Heart left ventricle (tissue), 16 donors: ENCODE measurements around the gene PIM2. TPM values are rescaled to one million over a fixed set of nuclear protein-coding genes. Genes with fewer than 3 reads are reported as not detected.

Experiments
- ATAC-seq, 4 donors: fragments of 200-7000 bp; cut with Tn5 transposase; one replicate each; pipeline ENCODE4 v1.9.1; 2020 to 2022; ENCODE audit warnings: moderate library complexity in 4 of 4, mild to moderate bottlenecking in 3 of 4, moderate number of reproducible peaks in 1 of 4
- DNase-seq, 5 donors: peaks; one replicate each; pipeline ENCODE4 v3.0.0-alpha.2; 2020
- H3K27ac ChIP-seq, 12 donors: fragments of 200-600 bp; sonication (generic) in 4 of 12; one replicate each; pipeline versions ENCODE4 v1.5.0 to v1.8.0; 2016 to 2022; ENCODE audit warnings: mild to moderate bottlenecking in 2 of 12
- H3K27me3 ChIP-seq, 9 donors: fragments of 200-600 bp; sonication (generic) in 2 of 9; one replicate each; pipeline versions ENCODE4 v1.5.1 to v1.8.0; 2016 to 2022; ENCODE audit warnings: mild to moderate bottlenecking in 3 of 9
- H3K36me3 ChIP-seq, 9 donors: fragments of 200-600 bp; sonication (generic) in 2 of 9; one replicate each; pipeline versions ENCODE4 v1.5.0 to v1.8.0; 2018 to 2022; ENCODE audit warnings: mild to moderate bottlenecking in 2 of 9
- H3K4me1 ChIP-seq, 12 donors: fragments of 200-600 bp; sonication (generic) in 4 of 12; one replicate each; pipeline versions ENCODE4 v1.5.0 to v1.8.0; 2016 to 2022; ENCODE audit warnings: mild to moderate bottlenecking in 3 of 12
- H3K4me3 ChIP-seq, 12 donors: fragments of 200-600 bp; sonication (generic) in 4 of 12; one replicate each; pipeline versions ENCODE4 v1.5.0 to v1.8.0; 2017 to 2022; ENCODE audit warnings: mild to moderate bottlenecking in 9 of 12, moderate library complexity in 4 of 12
- H3K9me3 ChIP-seq, 12 donors: fragments of 200-600 bp; sonication (generic) in 4 of 12; one replicate each; pipeline versions ENCODE4 v1.5.0 to v1.8.0; 2016 to 2022; ENCODE audit warnings: mild to moderate bottlenecking in 1 of 12
- CTCF ChIP-seq, 12 donors: fragments of 200-600 bp; sonication (generic) in 4 of 12; IDR thresholded peaks; one replicate each; pipeline versions ENCODE4 v1.5.0 to v1.8.0; 2018 to 2022; ENCODE audit warnings: antibody characterized with exemption in 12 of 12, mild to moderate bottlenecking in 5 of 12
- POLR2A ChIP-seq, 2 donors: fragments of 450-650 bp; IDR thresholded peaks; one replicate each; pipeline ENCODE4 v1.6.1; 2017; ENCODE audit warnings: antibody characterized with exemption in 2 of 2, mild to moderate bottlenecking in 2 of 2, moderate library complexity in 2 of 2
- WGBS, 4 donors: extraction: QIAGEN DNeasy Blood & Tissue Kit in 2 of 4; methylation state at CpG; one replicate each; pipeline versions ENCODE4 v1.1.5 to v1.1.7; 2013 to 2018; 5-methylcytosine and 5-hydroxymethylcytosine counted together
- intact Hi-C, 10 donors: fragments of 100-400 bp; cut with DNase I; formaldehyde crosslinking; loops; one replicate each; pipeline versions ENCODE4 v1.11.1 to v1.14.2; 2022
- polyA plus RNA-seq, 2 donors: library from polyadenylated mRNA; stranded (reverse); fragments of 200-250 nt; gene quantifications; one replicate each; pipeline ENCODE4 v1.2.3, GENCODE V29; 2013
- total RNA-seq, 9 donors: library from RNA; depleted of rRNA in 2 of 9; stranded (reverse); fragments of >200 nt in 2 of 9; fragmentation: NEBNext Ultra II Directional in 3 of 9; extraction: Animal tissue kit (Norgen Biotek cat#: 25700) in 3 of 9; gene quantifications; one replicate each; pipeline versions ENCODE4 v1.1.0 to v1.2.4, GENCODE V29; 2016 to 2023
- donor health status: ischemic (EF 13 %, LVEDD 7.1; RV severe dilation, severe dysfunction).
- donor health status: healthy with polysubstance abuse.
- donor health status: DM: no; HTN: yes; CAD: no.
- donor health status: DM: no; HTN: no; CAD: no.
- donor health status: ischemic (EF 25% LVEDD 6.9; RV normal size, moderate dysfunction).
- donor health status: ischemic (EF 25% LVEDD 5.7; RV mildly dilated, moderate dysfunction).
- donor health status: healthy.
- donor health status: DM: yes; HTN: yes; CAD: no.
- donor health status: ischemic (EF 35%, LVEDD 5.7; RV mildly dilated, moderate dysfunction).
- donor health status: nonischemic (EF 11% LVEDD 7.7; RV severe dilation, severe dysfunction).
- donor health status: DM: yes; HTN: yes; CAD: no.
- donor health status: PGD.
- donor health status: ischemic (EF 29% LVEDD 5.4; RV normal size, mild dysfunction).
- donor health status: nonischemic (EF 23%, LVEDD 6.1; RV moderate dilation, normal function).

Gene PIM2
- total and polyA plus RNA-seq, 11 donors = 2.0 to 13.3 (median 3.5) TPM

DNA sequence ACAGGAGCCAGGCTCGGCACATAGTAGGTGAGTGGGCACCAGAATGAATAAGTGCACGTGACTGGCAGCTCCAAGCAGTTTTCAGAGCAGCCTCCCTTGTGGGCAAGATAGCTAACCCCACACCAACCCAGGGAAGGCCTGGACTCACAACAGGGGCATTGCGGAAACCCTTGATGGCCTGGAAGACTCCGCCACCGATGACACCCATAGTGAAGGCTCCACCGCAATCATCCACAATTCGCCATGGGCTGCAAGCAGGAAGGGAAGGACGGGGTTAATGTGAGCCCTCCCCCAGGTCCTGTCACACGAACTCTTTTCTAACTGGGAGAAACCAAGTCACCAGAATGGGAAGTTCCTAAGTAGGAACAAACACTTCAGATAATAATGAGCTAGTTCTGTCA, 22.2 kb downstream of the PIM2 start:
- Histone ChIP-seq H3K4me3 (peak overlapping the region in 11 of 12 donors; percentile 48 to 88 (median 78)), H3K36me3 (peaks cover 0 to 32% (median 16%) of the 10 kb centered on the region in 9 donors), H3K4me1 (peaks cover 0 to 21% (median 11%) of the 10 kb centered on the region in 12 donors), H3K9me3 (peaks cover 0 to 10% (median 0%) of the 10 kb centered on the region in 12 donors), H3K27me3 (no peaks in the 10 kb centered on the region), H3K27ac (peak overlapping the region; percentile 89 to 97 (median 94))
- 38 to 67% (median 54%) methylated on average over 9 of the region's 9 CpGs for WGBS, 4 donors
- DNase-seq (no peak), ATAC-seq (no peak)
- intact Hi-C loops = loop anchor here in 5 of 10 donors (10.0 kb wide), 3 partner anchors 92 to 202 kb away; partner anchors contain the start of genes HDAC6 (in 3 of the 5) and SUV39H1 (in 1 of the 5)
- no peak for TF ChIP-seq POLR2A (IDR thresholded peaks at IDR 0.05)
- TF ChIP-seq CTCF (IDR thresholded peaks at IDR 0.05) = no peak

DNA sequence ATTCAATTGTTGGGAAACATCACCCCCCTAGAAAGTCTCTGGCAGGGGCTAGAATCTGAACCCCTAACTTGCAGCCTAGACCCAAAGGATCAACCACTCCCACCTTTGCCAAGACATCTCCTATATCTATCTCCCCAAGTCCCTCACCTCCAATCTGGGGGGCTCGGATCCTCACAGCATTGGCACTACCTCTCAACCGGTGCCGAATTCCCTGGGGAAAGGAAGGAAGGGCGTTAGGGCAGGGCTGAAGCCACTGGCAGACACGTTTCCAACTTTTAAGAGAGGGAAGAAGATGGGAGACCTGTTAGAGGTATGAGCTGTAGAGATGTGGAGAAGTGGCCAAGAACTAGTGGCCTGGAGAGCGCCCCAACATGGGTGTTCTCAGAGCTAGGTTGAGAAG, 23.9 kb downstream of the PIM2 start:
- H3K4me1 ChIP-seq = peaks cover 0 to 21% (median 11%) of the 10 kb centered on the region in 12 donors
- peaks cover 0 to 22% (median 11%) of the 10 kb centered on the region in 9 donors for H3K36me3 ChIP-seq
- H3K9me3 ChIP-seq = peaks cover 0 to 10% (median 0%) of the 10 kb centered on the region in 12 donors
- DNase-seq (no peak), ATAC-seq (no peak)
- intact Hi-C loops = loop anchor here in 6 of 10 donors (5.0 to 10.0 kb wide), 4 partner anchors 90 to 200 kb away; partner anchors contain the start of genes HDAC6 (in 5 of the 6) and SUV39H1 (in 1 of the 6)
- H3K27ac ChIP-seq = no peak overlapping the region
- no peak overlapping the region for H3K4me3 ChIP-seq
- WGBS, 4 donors = 72 to 83% (median 78%) methylated on average over 6 of the region's 6 CpGs
- no peaks in the 10 kb centered on the region for H3K27me3 ChIP-seq
- TF ChIP-seq POLR2A (IDR thresholded peaks at IDR 0.05) (no peak), CTCF (IDR thresholded peaks at IDR 0.05) (no peak)

DNA sequence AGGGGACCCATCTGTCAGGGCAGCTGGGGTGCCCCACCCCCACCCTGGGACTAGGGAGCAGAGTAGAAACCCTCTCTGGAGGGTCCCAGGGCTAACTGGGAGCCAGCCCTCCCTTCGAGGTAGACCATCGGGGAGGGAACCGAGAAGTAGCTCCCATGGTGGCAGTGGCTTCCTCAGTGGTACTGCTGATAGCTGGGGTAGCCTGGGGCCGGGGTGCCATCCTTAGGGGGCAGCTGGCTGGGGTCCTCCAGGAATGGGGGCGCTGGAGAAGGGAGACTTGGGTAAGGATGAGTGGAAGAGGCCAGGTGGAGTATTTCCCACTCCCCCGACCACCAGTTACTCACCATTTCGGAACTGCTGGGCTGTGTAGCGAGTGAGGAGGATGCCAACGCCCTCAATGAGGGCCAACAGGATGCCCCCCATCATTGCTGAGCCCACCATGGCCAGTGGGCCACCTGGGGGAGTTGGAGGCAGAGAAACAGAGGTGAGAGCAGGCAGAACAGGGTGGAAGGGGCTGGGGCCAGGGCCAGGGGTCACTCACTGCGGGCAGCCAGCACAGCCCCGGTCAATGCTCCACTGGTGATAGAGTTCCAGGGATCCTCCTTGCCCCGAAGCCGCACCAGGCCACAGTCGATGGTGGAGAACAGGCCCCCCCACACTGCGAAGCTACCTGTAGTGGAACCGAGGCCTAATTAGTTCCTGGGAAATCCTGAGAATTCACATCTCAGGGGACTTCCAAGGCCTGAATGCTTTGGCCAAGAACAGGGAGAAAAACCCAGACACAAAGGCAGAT, 25.1 kb downstream of the PIM2 start:
- no peak for DNase-seq
- Histone ChIP-seq H3K27me3 (no peaks in the 10 kb centered on the region), H3K4me1 (peaks cover 0 to 20% (median 7%) of the 10 kb centered on the region in 12 donors), H3K4me3 (no peak overlapping the region), H3K9me3 (peaks cover 0 to 10% (median 0%) of the 10 kb centered on the region in 12 donors), H3K36me3 (peaks cover 0 to 18% (median 4%) of the 10 kb centered on the region in 9 donors), H3K27ac (no peak overlapping the region)
- TF ChIP-seq CTCF (IDR thresholded peaks at IDR 0.05) (no peak), POLR2A (IDR thresholded peaks at IDR 0.05) (no peak)
- ATAC-seq = no peak
- WGBS, 4 donors = 71 to 95% (median 84%) methylated on average over 15 to 16 of the region's 16 CpGs
- intact Hi-C loops = loop anchor here in 6 of 10 donors (5.0 to 10.0 kb wide), 4 partner anchors 89 to 199 kb away; partner anchors contain the start of genes HDAC6 (in 5 of the 6) and SUV39H1 (in 1 of the 6)

DNA sequence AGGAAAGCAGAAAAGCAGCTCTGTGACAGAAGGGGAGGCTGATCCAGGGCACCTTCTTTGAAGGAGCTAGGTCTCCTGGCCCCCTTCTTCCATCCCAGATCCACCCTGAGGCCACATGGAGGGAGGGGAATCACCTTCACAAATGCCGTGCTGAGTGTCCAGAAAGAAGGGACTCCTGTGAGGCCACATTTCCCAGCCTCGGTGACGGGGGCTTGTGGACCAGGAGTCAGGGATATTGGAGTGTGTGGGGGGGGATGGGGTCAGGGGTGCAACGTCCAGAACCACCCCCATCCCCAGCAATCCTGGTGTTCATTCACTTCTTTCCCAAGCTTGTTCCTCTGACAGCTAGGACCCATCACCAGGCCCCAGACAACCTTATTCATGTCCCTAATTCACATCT, 25.9 kb downstream of the PIM2 start:
- Histone ChIP-seq H3K4me1 (peaks cover 0 to 14% (median 7%) of the 10 kb centered on the region in 12 donors), H3K4me3 (no peak overlapping the region), H3K27ac (no peak overlapping the region), H3K36me3 (peaks cover 0 to 18% (median 4%) of the 10 kb centered on the region in 9 donors), H3K27me3 (no peaks in the 10 kb centered on the region), H3K9me3 (peaks cover 0 to 8% (median 0%) of the 10 kb centered on the region in 12 donors)
- intact Hi-C loops = loop anchor here in 6 of 10 donors (5.0 to 10.0 kb wide), 4 partner anchors 88 to 198 kb away; partner anchors contain the start of genes HDAC6 (in 5 of the 6) and SUV39H1 (in 1 of the 6)
- TF ChIP-seq CTCF (IDR thresholded peaks at IDR 0.05) = no peak
- no peak for TF ChIP-seq POLR2A (IDR thresholded peaks at IDR 0.05)
- DNase-seq (no peak), ATAC-seq (no peak)
- WGBS, 4 donors = 75 to 94% (median 81%) methylated on average over 4 of the region's 4 CpGs
